CD4-positive, CD25-positive, alpha-beta regulatory T cell (primary cell): ENCODE measurements around the gene ROBO2. TPM values are rescaled to one million over a fixed set of nuclear protein-coding genes. Genes with fewer than 3 reads are reported as not detected.
A peak's percentile ranks its signal among the peaks of the same experiment; 100 is the strongest.

Experiments
- ATAC-seq, 2 donors: fragments of 150-1000 bp; cut with Tn5 transposase; one replicate each; pipeline ENCODE4 v1.10.0; 2021; ENCODE audit warnings: low read depth in 2 of 2, moderate number of reproducible peaks in 2 of 2, moderate library complexity in 1 of 2
- DNase-seq, 3 donors: peaks; one replicate each; pipeline versions ENCODE4 v3.0.0 to v3.0.0-alpha.2; 2012 to 2022; ENCODE audit warnings: mixed read lengths in 1 of 3
- H3K27ac ChIP-seq: one replicate; pipeline ENCODE4 v1.7.0; 2013; ENCODE audit warnings: mild to moderate bottlenecking, low read length; ENCODE audit not compliant: insufficient read depth, poor library complexity, severe bottlenecking
- H3K27me3 ChIP-seq: one replicate; pipeline ENCODE4 v1.7.0; 2013; ENCODE audit warnings: low read length; ENCODE audit not compliant: control insufficient read depth, insufficient read depth
- H3K36me3 ChIP-seq: one replicate; pipeline ENCODE4 v1.7.0; 2013; ENCODE audit warnings: mild to moderate bottlenecking, low read length, moderate library complexity; ENCODE audit not compliant: control insufficient read depth, insufficient read depth
- H3K4me1 ChIP-seq: 2 replicates; pipeline ENCODE4 v1.7.0; 2013; ENCODE audit warnings: mild to moderate bottlenecking, low read length; ENCODE audit not compliant: insufficient read depth, control insufficient read depth, poor library complexity, severe bottlenecking
- H3K4me3 ChIP-seq: one replicate; pipeline ENCODE4 v1.7.0; 2013; ENCODE audit warnings: low read depth, mild to moderate bottlenecking, low read length, moderate library complexity
- H3K9me3 ChIP-seq, 2 experiments: 1 replicate in 1 of 2; 2 replicates in 1 of 2; pipeline ENCODE4 v1.7.0; 2013; ENCODE audit warnings: low read length in 2 of 2, mild to moderate bottlenecking in 1 of 2, moderate library complexity in 1 of 2; ENCODE audit not compliant: control insufficient read depth in 2 of 2
- H3K27ac Mint-ChIP-seq, 3 donors: one replicate each; pipeline ENCODE4 v1.8.0; 2020 to 2022; ENCODE audit warnings: mild to moderate bottlenecking in 3 of 3, mixed read lengths in 3 of 3, moderate library complexity in 2 of 3
- H3K27me3 Mint-ChIP-seq: one replicate; pipeline ENCODE4 v1.8.0; 2022; ENCODE audit warnings: mild to moderate bottlenecking, mixed read lengths
- H3K36me3 Mint-ChIP-seq: one replicate; pipeline ENCODE4 v1.8.0; 2020; ENCODE audit warnings: mixed read lengths
- H3K4me1 Mint-ChIP-seq, 4 donors: one replicate each; pipeline ENCODE4 v1.8.0; 2020 to 2022; ENCODE audit warnings: mixed read lengths in 4 of 4, mild to moderate bottlenecking in 1 of 4
- H3K4me3 Mint-ChIP-seq, 4 donors: one replicate each; pipeline ENCODE4 v1.8.0; 2020 to 2022; ENCODE audit warnings: mild to moderate bottlenecking in 4 of 4, mixed read lengths in 4 of 4, moderate library complexity in 3 of 4
- H3K9me3 Mint-ChIP-seq, 7 donors: one replicate each; pipeline ENCODE4 v1.8.0; 2020 to 2022; ENCODE audit warnings: mixed read lengths in 7 of 7, mild to moderate bottlenecking in 3 of 7, moderate library complexity in 2 of 7
- polyA plus RNA-seq, 4 donors: library from polyadenylated mRNA; unstranded; fragments of 300-500 nt; fragmentation: Illumina TruSeq; gene quantifications; one replicate each; pipeline ENCODE4 v1.2.3, GENCODE V29; 2021
- total RNA-seq: library from RNA; stranded (reverse); gene quantifications from one replicate; pipeline ENCODE4 v1.2.3, GENCODE V29; 2022

The ROBO2 gene
- total and polyA plus RNA-seq, 5 donors from 2014 or later, result not detected

GRCh38 chr3:77234004-77234403 is 194.1 kb downstream of the ROBO2 start:
- Histone ChIP-seq H3K27me3 (no peaks in the 10 kb centered on the region), H3K36me3 (no peaks in the 10 kb centered on the region), H3K4me1 (no peaks in the 10 kb centered on the region), H3K4me3 (no peak overlapping the region), H3K27ac (no peak overlapping the region), H3K9me3 (no peaks in the 10 kb centered on the region)
- DNase-seq (no peak), ATAC-seq (no peak)
- Mint-ChIP-seq H3K27me3 (no peaks in the 10 kb centered on the region), H3K9me3 (peaks cover 4 to 18% (median 8%) of the 10 kb centered on the region in 7 donors), H3K4me3 (no peak overlapping the region), H3K4me1 (no peaks in the 10 kb centered on the region), H3K36me3 (no peaks in the 10 kb centered on the region), H3K27ac (no peak overlapping the region)

- ATAC-seq, result no peak
- Mint-ChIP-seq H3K4me1 (no peaks in the 10 kb centered on the region), H3K9me3 (peaks cover 4 to 18% (median 10%) of the 10 kb centered on the region in 7 donors), H3K27me3 (no peaks in the 10 kb centered on the region), H3K27ac (no peak overlapping the region), H3K4me3 (no peak overlapping the region), H3K36me3 (no peaks in the 10 kb centered on the region)
- no peak overlapping the region for H3K27ac ChIP-seq
- no peaks in the 10 kb centered on the region for H3K9me3 ChIP-seq
- DNase-seq, result no peak
- H3K4me1 ChIP-seq, result no peaks in the 10 kb centered on the region
- no peaks in the 10 kb centered on the region for H3K36me3 ChIP-seq
- no peak overlapping the region for H3K4me3 ChIP-seq
- H3K27me3 ChIP-seq, result no peaks in the 10 kb centered on the region
These were observed 196.2 kb downstream of the ROBO2 start for GRCh38 chr3:77236118-77236517.

- Mint-ChIP-seq H3K27me3 (no peaks in the 10 kb centered on the region), H3K9me3 (peaks cover 3 to 20% (median 8%) of the 10 kb centered on the region in 7 donors), H3K36me3 (no peaks in the 10 kb centered on the region), H3K4me1 (no peaks in the 10 kb centered on the region), H3K4me3 (no peak overlapping the region), H3K27ac (no peak overlapping the region)
- ATAC-seq (no peak), DNase-seq (no peak)
- H3K27ac ChIP-seq, result no peak overlapping the region
- no peaks in the 10 kb centered on the region for H3K9me3 ChIP-seq
- H3K4me3 ChIP-seq, result no peak overlapping the region
- H3K36me3 ChIP-seq, result no peaks in the 10 kb centered on the region
- H3K4me1 ChIP-seq, result no peaks in the 10 kb centered on the region
- no peaks in the 10 kb centered on the region for H3K27me3 ChIP-seq
These were observed 200.3 kb downstream of the ROBO2 start for GRCh38 chr3:77240072-77240650.

GRCh38 chr3:77242371-77242770 is 202.5 kb downstream of the ROBO2 start:
- H3K4me1 Mint-ChIP-seq, result no peaks in the 10 kb centered on the region
- H3K36me3 Mint-ChIP-seq, result no peaks in the 10 kb centered on the region
- Histone ChIP-seq H3K36me3 (no peaks in the 10 kb centered on the region), H3K9me3 (peaks cover 0 to 2% of the 10 kb centered on the region in 2 experiments), H3K27ac (no peak overlapping the region), H3K27me3 (no peaks in the 10 kb centered on the region), H3K4me3 (no peak overlapping the region), H3K4me1 (no peaks in the 10 kb centered on the region)
- no peak overlapping the region for H3K27ac Mint-ChIP-seq
- H3K9me3 Mint-ChIP-seq, result peaks cover 6 to 18% (median 12%) of the 10 kb centered on the region in 7 donors
- DNase-seq, result no peak
- no peak overlapping the region for H3K4me3 Mint-ChIP-seq
- no peaks in the 10 kb centered on the region for H3K27me3 Mint-ChIP-seq
- ATAC-seq, result no peak

- Histone ChIP-seq H3K36me3 (no peaks in the 10 kb centered on the region), H3K4me3 (no peak overlapping the region), H3K9me3 (peaks cover 3 to 4% of the 10 kb centered on the region in 2 experiments), H3K27me3 (no peaks in the 10 kb centered on the region), H3K4me1 (no peaks in the 10 kb centered on the region), H3K27ac (no peak overlapping the region)
- no peak for ATAC-seq
- Mint-ChIP-seq H3K36me3 (no peaks in the 10 kb centered on the region), H3K27me3 (no peaks in the 10 kb centered on the region), H3K4me3 (no peak overlapping the region), H3K27ac (no peak overlapping the region), H3K4me1 (no peaks in the 10 kb centered on the region), H3K9me3 (peaks cover 4 to 18% (median 7%) of the 10 kb centered on the region in 7 donors)
- no peak for DNase-seq
These were observed 205.1 kb downstream of the ROBO2 start for GRCh38 chr3:77244981-77245380.

- ATAC-seq, result no peak
- no peak for DNase-seq
- Histone ChIP-seq H3K36me3 (no peaks in the 10 kb centered on the region), H3K9me3 (peaks cover 3 to 4% of the 10 kb centered on the region in 2 experiments), H3K4me1 (no peaks in the 10 kb centered on the region), H3K27ac (no peak overlapping the region), H3K27me3 (no peaks in the 10 kb centered on the region), H3K4me3 (no peak overlapping the region)
- H3K4me1 Mint-ChIP-seq, result no peaks in the 10 kb centered on the region
- H3K4me3 Mint-ChIP-seq, result peak overlapping the region in 1 of 4 donors; percentile 11
- H3K27me3 Mint-ChIP-seq, result no peaks in the 10 kb centered on the region
- H3K27ac Mint-ChIP-seq, result no peak overlapping the region
- peaks cover 6 to 17% (median 15%) of the 10 kb centered on the region in 7 donors for H3K9me3 Mint-ChIP-seq
- H3K36me3 Mint-ChIP-seq, result no peaks in the 10 kb centered on the region
These were observed 207.2 kb downstream of the ROBO2 start for GRCh38 chr3:77247061-77247460.

- Mint-ChIP-seq H3K9me3 (peaks cover 1 to 19% (median 14%) of the 10 kb centered on the region in 7 donors), H3K27ac (no peak overlapping the region), H3K4me1 (no peaks in the 10 kb centered on the region), H3K36me3 (no peaks in the 10 kb centered on the region), H3K4me3 (no peak overlapping the region), H3K27me3 (no peaks in the 10 kb centered on the region)
- DNase-seq (no peak), ATAC-seq (no peak)
- no peaks in the 10 kb centered on the region for H3K27me3 ChIP-seq
- peaks cover 3 to 4% of the 10 kb centered on the region in 2 experiments for H3K9me3 ChIP-seq
- H3K27ac ChIP-seq, result no peak overlapping the region
- no peaks in the 10 kb centered on the region for H3K36me3 ChIP-seq
- no peak overlapping the region for H3K4me3 ChIP-seq
- H3K4me1 ChIP-seq, result no peaks in the 10 kb centered on the region
These were observed 207.9 kb downstream of the ROBO2 start for GRCh38 chr3:77247817-77248216.

GRCh38 chr3:77248420-77248819 is 208.5 kb downstream of the ROBO2 start:
- no peaks in the 10 kb centered on the region for H3K27me3 Mint-ChIP-seq
- no peak overlapping the region for H3K27ac ChIP-seq
- H3K4me1 ChIP-seq, result no peaks in the 10 kb centered on the region
- peaks cover 2 to 19% (median 13%) of the 10 kb centered on the region in 7 donors for H3K9me3 Mint-ChIP-seq
- peaks cover 3 to 4% of the 10 kb centered on the region in 2 experiments for H3K9me3 ChIP-seq
- no peaks in the 10 kb centered on the region for H3K36me3 Mint-ChIP-seq
- H3K27me3 ChIP-seq, result no peaks in the 10 kb centered on the region
- no peaks in the 10 kb centered on the region for H3K36me3 ChIP-seq
- DNase-seq (no peak), ATAC-seq (no peak)
- no peak overlapping the region for H3K4me3 Mint-ChIP-seq
- H3K27ac Mint-ChIP-seq, result no peak overlapping the region
- no peak overlapping the region for H3K4me3 ChIP-seq
- H3K4me1 Mint-ChIP-seq, result no peaks in the 10 kb centered on the region
